Bone marrow (tissue), 2 donors: ENCODE data around the gene ANAPC5.

Experiments used
- DNase-seq, 2 donors: peaks; one replicate each; lab custom pipeline; 2025; lab: John Stamatoyannopoulos, UW

The ANAPC5 gene

GRCh38 chr12:121260091-121260490 lies 92.1 kb downstream of the ANAPC5 start:
- DNase-seq, result no peak

- DNase-seq, result no peak
These were observed 93.1 kb downstream of the ANAPC5 start for GRCh38 chr12:121259074-121259473.
